GM12801 (cell line): Measurements from ENCODE around the gene OTOS.

Experiments used
- CTCF ChIP-seq: IDR thresholded peaks from one replicate; pipeline ENCODE4 v1.5.1; 2011; ENCODE audit warnings: control low read depth; ENCODE audit not compliant: insufficient read length; ENCODE audit errors: extremely low read depth

OTOS gene

DNA sequence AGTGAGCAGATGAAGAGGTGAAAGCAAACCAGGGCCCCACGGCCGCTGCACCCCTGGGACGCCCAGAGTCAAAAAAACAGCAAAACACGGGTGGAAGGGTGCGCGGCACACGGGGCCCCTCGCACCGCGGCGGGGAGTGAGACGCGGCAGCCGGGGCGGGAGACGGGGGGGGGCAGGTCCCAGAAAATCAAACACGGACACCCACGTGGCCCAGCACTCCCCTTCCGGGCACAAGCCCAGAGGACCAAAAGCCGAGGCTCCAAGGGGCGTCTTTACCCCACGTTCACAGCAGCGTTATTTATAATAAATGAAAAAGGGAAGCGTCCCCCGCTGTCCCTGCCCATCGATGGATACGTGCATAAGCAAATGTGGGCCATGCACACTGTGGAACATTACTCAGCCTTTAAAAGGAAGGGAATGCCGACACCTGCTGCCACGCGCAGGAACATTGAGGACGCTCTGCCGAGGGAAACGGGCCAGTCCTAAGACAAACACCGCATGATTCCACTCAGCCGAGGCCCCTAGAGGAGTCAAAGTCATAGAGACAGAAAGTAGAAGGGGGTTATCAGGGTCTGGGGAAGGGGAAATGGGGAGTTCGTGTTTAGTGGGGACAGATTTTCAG, 3.7 kb downstream of the OTOS start:
- TF ChIP-seq CTCF, result no peak

GRCh38 chr2:240136013-240136670, 4.3 kb downstream of the OTOS start, which contains the start of gene COPS9:
Gene COPS9, minus strand, starts transcription at chr2:240136305. Its CDS starts 21 bp downstream, at chr2:240136284.
- TF ChIP-seq CTCF, result no peak

GRCh38 chr2:240135706-240136012, 4.8 kb downstream of the OTOS start:
- no peak for TF ChIP-seq CTCF

DNA sequence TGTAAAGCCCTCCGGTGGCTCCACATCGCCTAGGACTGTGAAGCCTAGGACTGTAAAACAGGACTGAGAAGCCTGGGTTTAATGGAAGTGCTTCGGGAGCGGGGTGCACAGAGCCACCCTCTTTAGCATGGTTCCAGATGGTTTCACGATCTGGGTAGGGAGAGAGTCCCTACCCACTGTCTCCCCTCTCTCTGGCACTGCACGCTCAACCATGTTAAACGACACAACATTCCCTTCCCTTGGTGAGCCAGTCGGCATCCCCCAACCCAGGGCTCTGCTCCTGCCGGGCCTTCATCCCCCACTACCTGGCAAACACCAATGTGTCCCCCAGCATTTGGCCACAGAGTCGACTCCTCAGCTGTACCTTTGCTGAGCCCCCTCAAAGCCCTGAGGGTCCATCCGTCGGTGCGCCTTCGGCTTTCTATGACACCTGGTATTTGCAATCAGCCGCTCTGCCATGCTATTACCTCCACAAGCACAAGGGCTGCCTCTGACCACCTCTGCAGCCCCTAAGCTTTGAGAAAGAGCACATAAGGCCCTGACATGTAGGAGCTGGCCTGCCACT, 5.4 kb downstream of the OTOS start:
- TF ChIP-seq CTCF, result no peak

DNA sequence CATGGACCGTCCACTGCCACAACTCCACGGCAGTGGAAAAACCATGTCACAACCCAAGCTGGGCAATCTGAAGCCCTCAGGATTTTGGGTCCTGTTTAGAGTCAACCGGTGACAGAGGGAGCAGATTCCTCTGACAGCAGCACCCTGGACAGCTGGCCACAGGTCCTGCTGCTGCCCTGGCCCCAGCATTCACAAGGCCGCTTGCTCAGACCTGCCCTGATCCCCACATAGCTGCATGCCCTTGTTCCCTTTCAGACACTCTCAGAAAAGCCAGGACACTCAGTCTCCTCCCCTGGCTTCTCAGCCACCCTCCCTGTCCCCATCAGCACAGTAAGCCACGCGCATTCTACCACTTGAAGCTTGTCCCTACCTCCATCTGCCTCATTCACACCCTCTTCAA, 6.0 kb downstream of the OTOS start:
- TF ChIP-seq CTCF, result no peak

DNA sequence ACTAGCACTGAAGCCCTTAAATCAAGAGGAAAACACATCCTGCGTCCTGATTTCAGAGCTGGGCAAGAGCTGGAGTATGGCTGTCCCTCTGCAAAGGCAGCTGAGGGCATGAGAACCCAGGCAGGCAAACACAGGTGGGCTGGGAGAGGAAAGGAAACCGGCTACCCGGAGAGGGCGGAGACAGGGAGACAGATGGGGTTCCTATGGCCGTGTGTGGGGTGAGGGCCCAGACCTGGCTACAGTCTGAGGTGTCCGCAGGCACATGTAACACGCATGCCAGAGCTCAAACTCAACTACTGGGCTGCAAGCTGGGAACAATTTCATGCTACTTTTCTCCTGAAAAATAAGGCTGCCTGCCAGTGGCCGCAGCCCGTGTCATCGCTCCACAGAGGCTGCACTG, 7.1 kb downstream of the OTOS start:
- TF ChIP-seq CTCF, result no peak

GRCh38 chr2:240132651-240132980, 7.8 kb downstream of the OTOS start:
- no peak for TF ChIP-seq CTCF
